HUES48 (cell line): ENCODE data around the gene SPATA24.

Experiments
- H3K27ac ChIP-seq: one replicate; pipeline ENCODE4 v1.7.0; 2013; ENCODE audit warnings: low read depth, low read length, inconsistent platforms
- H3K27me3 ChIP-seq: 2 replicates; pipeline ENCODE4 v1.6.1; 2013; ENCODE audit warnings: mild to moderate bottlenecking, low read length; ENCODE audit not compliant: control insufficient read depth, insufficient read depth
- H3K36me3 ChIP-seq: 2 replicates; pipeline ENCODE4 v1.6.1; 2013; ENCODE audit warnings: low read length; ENCODE audit not compliant: control insufficient read depth, insufficient read depth
- H3K4me1 ChIP-seq: 2 replicates; pipeline ENCODE4 v1.6.1; 2013; ENCODE audit warnings: mild to moderate bottlenecking, low read length; ENCODE audit not compliant: control insufficient read depth, insufficient read depth
- H3K4me3 ChIP-seq: 2 replicates; pipeline ENCODE4 v1.5.1; 2013; ENCODE audit warnings: mild to moderate bottlenecking, low read depth, low read length
- H3K9ac ChIP-seq: 2 replicates; pipeline ENCODE4 v1.6.1; 2013; ENCODE audit warnings: mild to moderate bottlenecking, low read depth, low read length, moderate library complexity
- H3K9me3 ChIP-seq: 2 replicates; pipeline ENCODE4 v1.6.1; 2013; ENCODE audit warnings: low read length; ENCODE audit not compliant: control insufficient read depth, insufficient read depth

Gene SPATA24

GRCh38 chr5:139378941-139379361, 24.9 kb downstream of the SPATA24 start:
- Histone ChIP-seq H3K9me3 (no peaks in the 10 kb centered on the region), H3K36me3 (no peaks in the 10 kb centered on the region), H3K4me1 (peaks cover 5% of the 10 kb centered on the region; the same call in 1 of the 2 replicates), H3K4me3 (no peak overlapping the region), H3K27ac (no peak overlapping the region), H3K9ac (no peak overlapping the region), H3K27me3 (no peaks in the 10 kb centered on the region)

GRCh38 chr5:139378101-139378825, 25.6 kb downstream of the SPATA24 start:
- H3K4me3 ChIP-seq = no peak overlapping the region
- no peak overlapping the region for H3K9ac ChIP-seq
- no peaks in the 10 kb centered on the region for H3K9me3 ChIP-seq
- no peak overlapping the region for H3K27ac ChIP-seq
- peaks cover 5% of the 10 kb centered on the region; the same call in 1 of the 2 replicates for H3K4me1 ChIP-seq
- H3K36me3 ChIP-seq = no peaks in the 10 kb centered on the region
- no peaks in the 10 kb centered on the region for H3K27me3 ChIP-seq

DNA sequence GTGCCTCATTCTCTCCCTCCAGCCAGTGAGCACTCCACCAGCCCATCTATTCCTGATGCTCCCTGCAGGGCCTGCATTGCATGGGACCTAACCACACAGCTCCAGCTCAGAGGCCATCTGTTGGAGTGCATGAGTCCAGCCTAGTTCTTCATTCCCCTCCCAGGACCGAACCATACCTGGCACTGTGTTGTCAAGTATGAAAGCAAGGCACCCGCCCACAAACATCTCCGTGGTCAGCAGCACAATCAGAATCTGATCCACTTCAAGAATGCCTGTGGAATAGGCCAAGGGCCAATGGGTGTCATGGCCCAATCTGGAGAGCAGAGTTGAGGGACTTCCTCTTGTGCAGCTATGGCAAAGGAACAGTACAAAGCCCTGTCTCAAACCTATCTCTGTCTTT, 26.7 kb downstream of the SPATA24 start:
- peaks cover 5% of the 10 kb centered on the region; the same call in 1 of the 2 replicates for H3K4me1 ChIP-seq
- no peak overlapping the region for H3K27ac ChIP-seq

DNA sequence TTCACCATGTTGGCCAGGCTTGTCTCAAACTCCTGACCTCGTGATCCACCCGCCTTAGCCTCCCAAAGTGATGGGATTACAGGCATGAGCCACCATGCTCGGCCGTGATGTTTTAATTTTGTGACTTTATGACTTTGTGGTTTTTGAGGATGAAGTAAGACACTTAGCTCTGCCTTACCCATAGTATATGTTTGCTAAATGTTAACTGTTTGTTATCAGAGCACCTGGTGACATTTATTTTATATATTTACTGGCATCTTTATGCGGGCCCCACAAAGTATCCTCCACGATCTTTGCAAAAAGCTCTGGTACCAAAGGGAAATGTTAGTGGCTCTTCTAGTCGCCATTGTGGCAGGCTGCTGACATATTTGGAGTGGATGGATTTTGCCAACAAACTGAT, 27.5 kb downstream of the SPATA24 start:
- Histone ChIP-seq H3K9ac (no peak overlapping the region), H3K4me1 (peaks cover 5% of the 10 kb centered on the region; the same call in 1 of the 2 replicates), H3K4me3 (no peak overlapping the region), H3K27ac (no peak overlapping the region), H3K27me3 (no peaks in the 10 kb centered on the region), H3K9me3 (no peaks in the 10 kb centered on the region), H3K36me3 (peaks cover 10% of the 10 kb centered on the region)

More for the DNA sequence above, 26.7 kb downstream of the SPATA24 start:
- no peak overlapping the region for H3K9ac ChIP-seq
- H3K4me3 ChIP-seq = no peak overlapping the region
- H3K9me3 ChIP-seq = no peaks in the 10 kb centered on the region
- peaks cover under 1% of the 10 kb centered on the region for H3K36me3 ChIP-seq
- H3K27me3 ChIP-seq = no peaks in the 10 kb centered on the region

DNA sequence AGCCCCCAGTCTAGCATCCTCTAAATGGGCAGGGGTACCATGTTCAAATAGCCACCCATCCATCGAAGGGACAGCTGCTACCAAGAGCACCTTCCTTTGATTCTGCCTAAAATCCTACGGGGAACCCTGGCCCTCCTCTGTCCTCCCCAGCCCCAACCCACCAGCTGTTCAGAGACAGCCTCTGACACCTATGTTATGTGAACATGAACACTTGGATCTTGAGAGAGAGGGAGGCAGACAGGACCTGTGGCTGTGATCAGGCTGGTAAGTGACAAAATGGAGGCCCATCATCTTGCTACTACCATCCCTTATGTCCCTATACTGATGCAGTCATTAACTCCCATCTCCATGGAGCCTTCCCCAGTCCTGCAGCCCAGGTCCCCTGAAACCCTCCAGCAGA, 29.0 kb downstream of the SPATA24 start:
- Histone ChIP-seq H3K9me3 (no peaks in the 10 kb centered on the region), H3K9ac (no peak overlapping the region), H3K4me3 (no peak overlapping the region), H3K27ac (no peak overlapping the region), H3K4me1 (peaks cover 5% of the 10 kb centered on the region; the same call in 1 of the 2 replicates), H3K36me3 (peaks cover 15% of the 10 kb centered on the region), H3K27me3 (no peaks in the 10 kb centered on the region)

- no peak overlapping the region for H3K9ac ChIP-seq
- no peaks in the 10 kb centered on the region for H3K27me3 ChIP-seq
- no peaks in the 10 kb centered on the region for H3K9me3 ChIP-seq
- peaks cover 42% of the 10 kb centered on the region for H3K36me3 ChIP-seq
- no peak overlapping the region for H3K4me3 ChIP-seq
- no peak overlapping the region for H3K27ac ChIP-seq
- no peaks in the 10 kb centered on the region for H3K4me1 ChIP-seq
Measured at GRCh38 chr5:139371482-139372435, 32.1 kb downstream of the SPATA24 start.

- Histone ChIP-seq H3K4me3 (no peak overlapping the region), H3K9ac (no peak overlapping the region), H3K36me3 (peaks cover 63% of the 10 kb centered on the region), H3K9me3 (no peaks in the 10 kb centered on the region), H3K27ac (no peak overlapping the region), H3K4me1 (no peaks in the 10 kb centered on the region), H3K27me3 (no peaks in the 10 kb centered on the region)
Measured at GRCh38 chr5:139369181-139369580, 34.7 kb downstream of the SPATA24 start.

GRCh38 chr5:139368613-139369012, 35.3 kb downstream of the SPATA24 start:
- H3K9me3 ChIP-seq = no peaks in the 10 kb centered on the region
- H3K4me3 ChIP-seq = no peak overlapping the region
- no peaks in the 10 kb centered on the region for H3K4me1 ChIP-seq
- H3K9ac ChIP-seq = no peak overlapping the region
- H3K36me3 ChIP-seq = peaks cover 69% of the 10 kb centered on the region
- no peak overlapping the region for H3K27ac ChIP-seq
- no peaks in the 10 kb centered on the region for H3K27me3 ChIP-seq

- Histone ChIP-seq H3K27me3 (no peaks in the 10 kb centered on the region), H3K4me1 (no peaks in the 10 kb centered on the region), H3K4me3 (no peak overlapping the region), H3K9me3 (no peaks in the 10 kb centered on the region), H3K36me3 (peaks cover 57% of the 10 kb centered on the region), H3K27ac (no peak overlapping the region), H3K9ac (no peak overlapping the region)
Measured at GRCh38 chr5:139364466-139364865, 39.4 kb downstream of the SPATA24 start.

- H3K36me3 ChIP-seq = peaks cover 52% of the 10 kb centered on the region
Measured at GRCh38 chr5:139363937-139364336, 40.0 kb downstream of the SPATA24 start.

More at GRCh38 chr5:139363937-139364336, 40.0 kb downstream of the SPATA24 start:
- Histone ChIP-seq H3K27me3 (no peaks in the 10 kb centered on the region), H3K9me3 (no peaks in the 10 kb centered on the region), H3K27ac (no peak overlapping the region), H3K4me3 (no peak overlapping the region), H3K9ac (no peak overlapping the region), H3K4me1 (no peaks in the 10 kb centered on the region)
